Sigmoid colon (tissue), 7 donors: ENCODE measurements around the gene UBTFL1. TPM values are rescaled to one million over a fixed set of nuclear protein-coding genes. Genes with fewer than 3 reads are reported as not detected.
"Not testable (repeated sequence)": the region's sequence is repeated elsewhere in the genome, so short reads cannot be mapped to it uniquely, and the experiment has no call there.

Source experiments
- DNase-seq: peaks from one replicate; pipeline ENCODE4 v3.0.0-alpha.2; 2019
- H3K27ac ChIP-seq, 4 donors: fragments of 200-600 bp; sonication (generic); one replicate each; pipeline ENCODE4 v1.5.1; 2016 to 2019; ENCODE audit warnings: mild to moderate bottlenecking in 1 of 4
- H3K27me3 ChIP-seq, 3 donors: fragments of 200-600 bp; sonication (generic); one replicate each; pipeline ENCODE4 v1.5.1; 2019; ENCODE audit warnings: mild to moderate bottlenecking in 1 of 3
- H3K36me3 ChIP-seq, 4 donors: fragments of 200-600 bp; sonication (generic); one replicate each; pipeline ENCODE4 v1.5.1; 2016 to 2019
- H3K4me1 ChIP-seq, 4 donors: fragments of 200-600 bp; sonication (generic); one replicate each; pipeline ENCODE4 v1.5.1; 2017 to 2019
- H3K4me3 ChIP-seq, 4 donors: fragments of 200-600 bp; sonication (generic); one replicate each; pipeline ENCODE4 v1.5.1; 2017 to 2019; ENCODE audit warnings: mild to moderate bottlenecking in 2 of 4, moderate library complexity in 1 of 4
- H3K9me3 ChIP-seq, 4 donors: fragments of 200-600 bp in 3 of 4; sonication (generic) in 3 of 4; one replicate each; pipeline versions ENCODE4 v1.5.1 to v1.6.1; 2013 to 2019
- EP300 ChIP-seq, 4 donors: sonication (generic); formaldehyde crosslinking; IDR thresholded peaks; one replicate each; pipeline ENCODE4 v1.6.1; 2017; ENCODE audit warnings: antibody characterized with exemption in 4 of 4
- POLR2A ChIP-seq, 2 donors: fragments of 450-650 bp; IDR thresholded peaks; one replicate each; pipeline ENCODE4 v1.6.1; 2016; ENCODE audit warnings: antibody characterized with exemption in 2 of 2, mild to moderate bottlenecking in 2 of 2, moderate library complexity in 2 of 2
- POLR2AphosphoS5 ChIP-seq, 4 donors: sonication (generic); formaldehyde crosslinking; IDR thresholded peaks; one replicate each; pipeline ENCODE4 v1.6.1; 2017; ENCODE audit warnings: antibody characterized with exemption in 4 of 4
- WGBS, 2 donors: extraction: QIAGEN DNeasy Blood & Tissue Kit; methylation state at CpG; one replicate each; pipeline ENCODE4 v1.1.7; 2013; 5-methylcytosine and 5-hydroxymethylcytosine counted together
- intact Hi-C: fragments of 100-400 bp; cut with DNase I; formaldehyde crosslinking; loops from one replicate; pipeline ENCODE4 v1.15.1; 2023
- polyA plus RNA-seq, 3 donors: library from polyadenylated mRNA; stranded (reverse); fragments of 200-250 nt; gene quantifications; one replicate each; pipeline ENCODE4 v1.2.3, GENCODE V29; 2013
- total RNA-seq, 4 donors: library from RNA; depleted of rRNA; stranded (reverse); fragments of >200 nt; gene quantifications; one replicate each; pipeline ENCODE4 v1.1.0, GENCODE V29; 2016
- TF ChIP-seq, protein P1 (sequence below), 4 experiments: fragments of 450-650 bp in 3 of 4; fragments of 200-600 bp in 1 of 4; IDR thresholded peaks; one replicate each; pipeline ENCODE4 v1.5.1; 2016 to 2019; ENCODE audit warnings: antibody characterized with exemption in 4 of 4, mild to moderate bottlenecking in 3 of 4, moderate library complexity in 2 of 4
- donor health status: healthy with polysubstance abuse.
- donor health status: Bipolar disorder and iron deficiency.
- donor health status: healthy.

UBTFL1 gene
- total RNA-seq (not detected), polyA plus RNA-seq (not detected)

DNA sequence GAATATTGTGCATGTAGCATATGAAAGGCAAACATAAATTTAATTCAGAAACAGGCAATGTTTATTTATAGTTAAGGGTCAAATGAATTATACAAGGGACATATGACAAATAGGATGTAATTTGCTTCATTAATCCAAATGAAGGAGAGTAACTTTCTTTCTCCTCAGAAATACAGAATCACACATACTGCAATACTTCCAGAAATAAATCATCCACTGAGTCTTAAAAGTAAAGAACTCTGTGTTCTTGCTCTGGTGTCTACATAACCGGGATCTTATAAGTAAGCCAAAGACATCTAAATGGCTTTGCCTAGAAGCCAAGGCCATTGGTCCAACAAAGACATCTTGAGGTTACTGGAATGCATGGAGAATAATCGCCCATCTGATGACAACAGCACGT is at the start of gene UBTFL1:
Gene UBTFL1, plus strand, starts transcription at position 301 of the 400 bp plus-strand sequence. Its CDS starts 0 bp downstream, at position 301.
- H3K4me1 ChIP-seq, H3K27me3 ChIP-seq, H3K4me3 ChIP-seq, H3K36me3 ChIP-seq, H3K9me3 ChIP-seq, DNase-seq, H3K27ac ChIP-seq, intact Hi-C loops: not testable (repeated sequence)
- WGBS, 2 donors = 67 to 83% methylated on average over 2 to 3 of the region's 3 CpGs

GRCh38 chr11:90051591-90052209 is 34.0 kb upstream of the UBTFL1 start:
- H3K9me3 ChIP-seq, intact Hi-C loops, H3K27ac ChIP-seq, H3K36me3 ChIP-seq, H3K4me1 ChIP-seq, H3K4me3 ChIP-seq, DNase-seq, H3K27me3 ChIP-seq: not testable (repeated sequence)
- WGBS, 2 donors = 30 to 50% methylated on average over 28 to 39 of the region's 41 CpGs

DNA sequence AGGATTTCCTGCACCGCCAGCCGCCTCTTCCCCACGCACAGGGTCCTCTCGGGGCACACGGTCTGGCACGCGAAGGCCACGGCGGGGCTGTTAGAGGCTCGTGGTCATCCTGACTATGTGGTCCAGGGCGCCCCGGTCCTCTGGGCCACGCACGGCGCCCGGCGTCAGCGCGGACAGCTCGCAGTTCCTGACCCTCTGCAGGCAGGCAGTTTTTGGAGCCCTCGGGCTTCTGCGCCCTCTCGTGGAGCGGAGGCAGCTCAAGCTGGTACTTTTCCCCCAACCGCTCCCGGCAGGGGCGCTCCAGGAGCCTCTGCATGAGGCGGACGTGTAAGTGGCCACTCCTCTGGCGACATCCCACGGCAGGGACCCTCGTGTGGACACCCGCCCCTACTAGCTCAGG is 33.4 kb upstream of the UBTFL1 start:
- H3K9me3 ChIP-seq, H3K4me3 ChIP-seq, DNase-seq, intact Hi-C loops, H3K4me1 ChIP-seq, H3K27me3 ChIP-seq, H3K27ac ChIP-seq, H3K36me3 ChIP-seq: not testable (repeated sequence)
- WGBS, 2 donors = 3 to 29% methylated on average over 16 of the region's 33 CpGs

DNA sequence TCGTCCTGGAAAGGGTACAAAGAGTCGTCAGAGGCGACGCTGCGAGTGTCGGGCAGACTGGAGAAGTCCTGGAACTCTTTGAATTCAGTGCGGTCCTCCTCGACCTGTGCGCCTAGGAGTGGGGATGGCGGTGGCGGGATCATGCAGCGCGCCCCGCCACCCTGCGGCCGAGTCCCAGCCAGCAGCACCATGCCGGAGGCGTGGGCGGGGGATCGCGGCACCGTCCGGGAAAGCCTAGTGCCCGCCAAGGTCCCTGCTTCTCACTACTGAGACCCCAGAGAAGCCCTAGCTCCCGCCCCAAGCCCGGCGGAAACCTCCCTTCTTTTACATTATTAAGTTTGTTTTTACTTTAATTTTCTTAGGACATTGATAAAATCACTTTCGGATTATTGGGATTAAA is 32.2 kb upstream of the UBTFL1 start:
- H3K27me3 ChIP-seq, intact Hi-C loops, DNase-seq, H3K27ac ChIP-seq, H3K4me1 ChIP-seq, H3K36me3 ChIP-seq, H3K4me3 ChIP-seq, H3K9me3 ChIP-seq: not testable (repeated sequence)
- WGBS, 2 donors = 34 to 56% methylated on average over 14 to 17 of the region's 28 CpGs

- DNase-seq, H3K9me3 ChIP-seq, H3K27ac ChIP-seq, H3K4me3 ChIP-seq, H3K36me3 ChIP-seq, H3K4me1 ChIP-seq, H3K27me3 ChIP-seq, intact Hi-C loops: not testable (repeated sequence)
- WGBS, 2 donors = 27 to 56% methylated on average over 2 of the region's 2 CpGs
Measured at GRCh38 chr11:90088731-90089130, 3.0 kb downstream of the UBTFL1 start.

- intact Hi-C loops, H3K9me3 ChIP-seq, H3K27me3 ChIP-seq, H3K27ac ChIP-seq, H3K36me3 ChIP-seq, H3K4me3 ChIP-seq, DNase-seq, H3K4me1 ChIP-seq: not testable (repeated sequence)
- WGBS, 2 donors = 85 to 93% methylated on average over 24 of the region's 28 CpGs
Measured at GRCh38 chr11:90095230-90095924, 9.6 kb downstream of the UBTFL1 start.

DNA sequence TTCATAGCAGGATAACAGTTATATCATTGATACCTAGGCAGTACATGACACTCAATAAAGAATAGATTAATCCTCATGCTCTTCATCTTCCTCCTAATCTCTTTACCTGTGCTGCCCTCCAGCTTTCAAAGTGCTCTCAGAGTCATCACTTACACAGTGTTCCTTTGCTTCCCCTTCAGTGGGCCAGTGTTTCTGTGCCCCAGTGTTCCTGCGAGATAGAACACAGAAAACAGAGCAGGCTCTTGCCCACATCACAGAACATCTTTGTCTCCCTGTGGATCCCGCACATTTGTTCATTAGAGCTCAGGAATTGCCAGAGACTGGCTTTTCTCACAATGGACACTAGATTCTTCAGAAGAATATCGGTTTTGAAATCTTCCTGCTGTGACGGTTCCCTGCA is 12.5 kb downstream of the UBTFL1 start:
- H3K27me3 ChIP-seq, H3K27ac ChIP-seq, H3K4me1 ChIP-seq, H3K36me3 ChIP-seq, H3K9me3 ChIP-seq, intact Hi-C loops, H3K4me3 ChIP-seq, DNase-seq: not testable (repeated sequence)
- 78 to 81% methylated on average over 4 of the region's 4 CpGs for WGBS, 2 donors

DNA sequence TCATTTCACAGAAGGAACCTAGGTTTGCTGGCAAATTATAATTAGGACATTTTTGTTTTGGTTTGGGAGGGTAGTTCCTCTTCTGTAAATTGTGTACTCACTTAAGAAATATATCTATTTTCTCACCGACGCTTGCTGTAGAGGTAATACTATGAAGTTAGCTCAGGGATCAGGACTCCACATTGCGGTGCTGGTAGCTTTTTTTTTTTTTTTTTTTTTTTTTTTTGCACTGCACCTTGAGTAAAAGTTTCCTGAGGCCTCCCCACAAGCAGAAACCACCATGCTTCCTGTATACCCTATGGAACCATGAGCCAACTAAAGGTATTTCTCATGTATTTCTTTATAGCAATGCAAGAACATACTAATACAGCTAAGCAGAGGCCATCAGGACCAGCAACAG is 14.7 kb downstream of the UBTFL1 start:
- H3K36me3 ChIP-seq = no peaks in the 10 kb centered on the region
- H3K4me1 ChIP-seq = no peaks in the 10 kb centered on the region
- TF ChIP-seq, protein P1, sequence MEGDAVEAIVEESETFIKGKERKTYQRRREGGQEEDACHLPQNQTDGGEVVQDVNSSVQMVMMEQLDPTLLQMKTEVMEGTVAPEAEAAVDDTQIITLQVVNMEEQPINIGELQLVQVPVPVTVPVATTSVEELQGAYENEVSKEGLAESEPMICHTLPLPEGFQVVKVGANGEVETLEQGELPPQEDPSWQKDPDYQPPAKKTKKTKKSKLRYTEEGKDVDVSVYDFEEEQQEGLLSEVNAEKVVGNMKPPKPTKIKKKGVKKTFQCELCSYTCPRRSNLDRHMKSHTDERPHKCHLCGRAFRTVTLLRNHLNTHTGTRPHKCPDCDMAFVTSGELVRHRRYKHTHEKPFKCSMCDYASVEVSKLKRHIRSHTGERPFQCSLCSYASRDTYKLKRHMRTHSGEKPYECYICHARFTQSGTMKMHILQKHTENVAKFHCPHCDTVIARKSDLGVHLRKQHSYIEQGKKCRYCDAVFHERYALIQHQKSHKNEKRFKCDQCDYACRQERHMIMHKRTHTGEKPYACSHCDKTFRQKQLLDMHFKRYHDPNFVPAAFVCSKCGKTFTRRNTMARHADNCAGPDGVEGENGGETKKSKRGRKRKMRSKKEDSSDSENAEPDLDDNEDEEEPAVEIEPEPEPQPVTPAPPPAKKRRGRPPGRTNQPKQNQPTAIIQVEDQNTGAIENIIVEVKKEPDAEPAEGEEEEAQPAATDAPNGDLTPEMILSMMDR (IDR thresholded peaks at IDR 0.05) = no peak
- TF ChIP-seq POLR2AphosphoS5 (IDR thresholded peaks at IDR 0.05) = no peak
- no peak for TF ChIP-seq EP300 (IDR thresholded peaks at IDR 0.05)
- no peak for TF ChIP-seq POLR2A (IDR thresholded peaks at IDR 0.05)
- no peak overlapping the region for H3K27ac ChIP-seq
- intact Hi-C loops = no loop called here
- 56 to 89% methylated on average over 3 of the region's 3 CpGs for WGBS, 2 donors
- H3K4me3 ChIP-seq = no peak overlapping the region
- H3K9me3 ChIP-seq = no peaks in the 10 kb centered on the region
- no peaks in the 10 kb centered on the region for H3K27me3 ChIP-seq
- DNase-seq = no peak
